GM10266 (cell line): Measurements from ENCODE around the gene SH2D3A.

Source experiments
- DNase-seq: peaks from one replicate; pipeline ENCODE4 v3.0.0; 2012; ENCODE audit errors: extremely low spot score
- CTCF ChIP-seq: IDR thresholded peaks from 2 replicates; pipeline ENCODE4 v1.5.1; 2012; ENCODE audit warnings: mild to moderate bottlenecking, low read depth; ENCODE audit not compliant: control insufficient read depth, insufficient read depth; ENCODE audit errors: missing control alignments

The SH2D3A gene

GRCh38 chr19:6717036-6717435 is 50.2 kb downstream of the SH2D3A start:
- TF ChIP-seq CTCF, result peak; percentile 20
- no peak for DNase-seq

GRCh38 chr19:6716610-6716970 is 50.6 kb downstream of the SH2D3A start:
- no peak for TF ChIP-seq CTCF
- no peak for DNase-seq

GRCh38 chr19:6714749-6715555 is 52.3 kb downstream of the SH2D3A start:
- TF ChIP-seq CTCF, result no peak
- no peak for DNase-seq

GRCh38 chr19:6713773-6714692 is 53.2 kb downstream of the SH2D3A start:
- no peak for TF ChIP-seq CTCF
- DNase-seq, result no peak

- TF ChIP-seq CTCF, result no peak
These were observed 54.3 kb downstream of the SH2D3A start for GRCh38 chr19:6712692-6713670.

GRCh38 chr19:6712231-6712630 is 55.0 kb downstream of the SH2D3A start:
- DNase-seq, result no peak
- TF ChIP-seq CTCF, result no peak

More at GRCh38 chr19:6712692-6713670, 54.3 kb downstream of the SH2D3A start:
- DNase-seq, result no peak
